MM.1S (cell line): ENCODE results near the gene QRICH1.

Experiments used
- DNase-seq: peaks from one replicate; pipeline ENCODE4 v3.0.0-alpha.2; 2015
- H2AFZ ChIP-seq: fragments of 300-600 bp; sonication (generic); 2 replicates; pipeline ENCODE4 v1.6.0; 2016; ENCODE audit warnings: antibody characterized with exemption, low read length
- H3F3A ChIP-seq: fragments of 300-600 bp; sonication (generic); 2 replicates; pipeline ENCODE4 v1.6.1; 2016; ENCODE audit warnings: mild to moderate bottlenecking, antibody characterized with exemption, low read length, moderate library complexity, mixed read lengths; ENCODE audit not compliant: insufficient read depth
- H3K27ac ChIP-seq: fragments of 300-600 bp; sonication (generic); 2 replicates; pipeline ENCODE4 v1.5.1; 2016; ENCODE audit warnings: mild to moderate bottlenecking, low read length
- H3K27me3 ChIP-seq: fragments of 300-600 bp; sonication (generic); replicated peaks from 2 replicates; pipeline ENCODE4 v1.6.0; 2016; ENCODE audit warnings: low read length; ENCODE audit not compliant: insufficient read depth
- H3K36me3 ChIP-seq: fragments of 300-600 bp; sonication (generic); replicated peaks from 2 replicates; pipeline ENCODE4 v1.6.1; 2016; ENCODE audit warnings: mild to moderate bottlenecking, low read length, mixed read lengths; ENCODE audit not compliant: insufficient read depth
- H3K4me1 ChIP-seq: fragments of 300-600 bp; sonication (generic); 2 replicates; pipeline ENCODE4 v1.6.1; 2016; ENCODE audit warnings: low read length, mixed read lengths
- H3K4me2 ChIP-seq: fragments of 300-600 bp; sonication (generic); 2 replicates; pipeline ENCODE4 v1.6.0; 2016; ENCODE audit warnings: low read depth, low read length
- H3K4me3 ChIP-seq: fragments of 300-600 bp; sonication (generic); 2 replicates; pipeline ENCODE4 v1.5.1; 2016; ENCODE audit warnings: low read length, mixed read lengths
- H3K79me2 ChIP-seq: fragments of 300-600 bp; sonication (generic); 2 replicates; pipeline ENCODE4 v1.6.1; 2016; ENCODE audit warnings: mixed run types, low read length, mixed read lengths
- H3K9ac ChIP-seq: fragments of 300-600 bp; sonication (generic); 2 replicates; pipeline ENCODE4 v1.6.1; 2016; ENCODE audit warnings: low read length, mixed read lengths
- H3K9me2 ChIP-seq: fragments of 300-600 bp; sonication (generic); replicated peaks from 2 replicates; pipeline ENCODE4 v1.6.1; 2016; ENCODE audit warnings: mild to moderate bottlenecking, low read length, mixed read lengths; ENCODE audit not compliant: insufficient read depth
- H3K9me3 ChIP-seq: fragments of 300-600 bp; sonication (generic); replicated peaks from 2 replicates; pipeline ENCODE4 v1.6.1; 2016; ENCODE audit warnings: mild to moderate bottlenecking, low read length, mixed read lengths; ENCODE audit not compliant: insufficient read depth
- H4K20me1 ChIP-seq: fragments of 300-600 bp; sonication (generic); 2 replicates; pipeline ENCODE4 v1.6.1; 2016; ENCODE audit warnings: mild to moderate bottlenecking, low read length, moderate library complexity, mixed read lengths; ENCODE audit not compliant: insufficient read depth
- CTCF ChIP-seq: fragments of 300-600 bp; sonication (generic); IDR thresholded peaks from 2 replicates; pipeline ENCODE4 v1.5.1; 2016; ENCODE audit warnings: antibody characterized with exemption, low read length, mixed read lengths
- EZH2 ChIP-seq: fragments of 300-600 bp; sonication (generic); optimal IDR thresholded peaks from 2 replicates; pipeline ENCODE3; 2017; ENCODE audit warnings: low read depth, mild to moderate bottlenecking, antibody characterized with exemption, low read length, mixed read lengths
- EZH2phosphoT487 ChIP-seq: fragments of 300-600 bp; sonication (generic); IDR thresholded peaks from 2 replicates; pipeline ENCODE4 v1.6.1; 2018; ENCODE audit warnings: antibody characterized with exemption, low read length

Gene QRICH1

GRCh38 chr3:49058011-49058410 lies 35.9 kb downstream of the QRICH1 start:
- H3K4me2 ChIP-seq: no peak overlapping the region
- H4K20me1 ChIP-seq: no peaks in the 10 kb centered on the region
- no peaks in the 10 kb centered on the region for H3K27me3 ChIP-seq
- peaks cover 18% of the 10 kb centered on the region; the same call in 1 of the 2 replicates for H3K79me2 ChIP-seq
- no peak overlapping the region for H3K9ac ChIP-seq
- H3K9me2 ChIP-seq: no peaks in the 10 kb centered on the region
- DNase-seq: no peak
- no peaks in the 10 kb centered on the region for H3F3A ChIP-seq
- peaks cover 12% of the 10 kb centered on the region for H3K36me3 ChIP-seq
- H3K4me3 ChIP-seq: no peak overlapping the region
- H3K27ac ChIP-seq: no peak overlapping the region
- H3K9me3 ChIP-seq: no peaks in the 10 kb centered on the region
- H3K4me1 ChIP-seq: no peaks in the 10 kb centered on the region
- no peak overlapping the region for H2AFZ ChIP-seq
- TF ChIP-seq CTCF (no peak), EZH2 (no peak), EZH2phosphoT487 (no peak)

GRCh38 chr3:49057268-49057667 lies 36.6 kb downstream of the QRICH1 start:
- DNase-seq: no peak

GRCh38 chr3:49054344-49054862 lies 39.5 kb downstream of the QRICH1 start:
- H3K36me3 ChIP-seq: peaks cover 9% of the 10 kb centered on the region; the same call in 1 of the 2 replicates
- peaks cover 14% of the 10 kb centered on the region for H3K79me2 ChIP-seq

More at GRCh38 chr3:49057268-49057667, 36.6 kb downstream of the QRICH1 start:
- Histone ChIP-seq H3K27ac (no peak overlapping the region), H2AFZ (no peak overlapping the region), H3K4me3 (no peak overlapping the region), H3F3A (no peaks in the 10 kb centered on the region), H4K20me1 (no peaks in the 10 kb centered on the region), H3K79me2 (peaks cover 16% of the 10 kb centered on the region; the same call in 1 of the 2 replicates), H3K4me2 (no peak overlapping the region), H3K4me1 (no peaks in the 10 kb centered on the region), H3K9me2 (no peaks in the 10 kb centered on the region), H3K9ac (no peak overlapping the region), H3K36me3 (peaks cover 12% of the 10 kb centered on the region), H3K27me3 (no peaks in the 10 kb centered on the region), H3K9me3 (no peaks in the 10 kb centered on the region)
- TF ChIP-seq CTCF: no peak
- no peak for TF ChIP-seq EZH2phosphoT487
- TF ChIP-seq EZH2: no peak

More at GRCh38 chr3:49054344-49054862, 39.5 kb downstream of the QRICH1 start:
- no peaks in the 10 kb centered on the region for H3K27me3 ChIP-seq
- DNase-seq: no peak
- H3K4me2 ChIP-seq: no peak overlapping the region
- TF ChIP-seq CTCF (no peak), EZH2 (no peak), EZH2phosphoT487 (no peak)
- no peaks in the 10 kb centered on the region for H4K20me1 ChIP-seq
- H3K9ac ChIP-seq: no peak overlapping the region
- no peaks in the 10 kb centered on the region for H3K9me3 ChIP-seq
- H2AFZ ChIP-seq: no peak overlapping the region
- H3K9me2 ChIP-seq: no peaks in the 10 kb centered on the region
- H3F3A ChIP-seq: no peaks in the 10 kb centered on the region
- H3K4me1 ChIP-seq: no peaks in the 10 kb centered on the region
- no peak overlapping the region for H3K27ac ChIP-seq
- H3K4me3 ChIP-seq: no peak overlapping the region
